HepG2 (cell line): ENCODE results near the gene FAM167B. TPM values are rescaled to one million over a fixed set of nuclear protein-coding genes. Genes with fewer than 3 reads are reported as not detected.
A peak's percentile ranks its signal among the peaks of the same experiment; 100 is the strongest.

Source experiments
- BHLHE40 ChIP-seq: IDR thresholded peaks from 2 replicates; pipeline ENCODE4 v1.6.1; 2011; ENCODE audit warnings: low read length, improper control_type of control experiment
- GLI4 ChIP-seq: sonication (generic); formaldehyde crosslinking; IDR thresholded peaks from 2 replicates; pipeline ENCODE4 v1.5.1; 2020; ENCODE audit warnings: missing genetic modification reagents, mild to moderate bottlenecking, moderate library complexity, borderline replicate concordance
- HNF4A ChIP-seq: sonication (generic); formaldehyde crosslinking; IDR thresholded peaks from 2 replicates; pipeline ENCODE4 v1.4.0; 2020; ENCODE audit warnings: missing genetic modification reagents
- ISX ChIP-seq: sonication (generic); formaldehyde crosslinking; conservative IDR thresholded peaks from 2 replicates; pipeline ENCODE4 v1.5.0; 2020; ENCODE audit warnings: missing genetic modification reagents
- KDM4B ChIP-seq: sonication (generic); formaldehyde crosslinking; IDR thresholded peaks from 2 replicates; pipeline ENCODE4 v1.4.0; 2020; ENCODE audit warnings: missing genetic modification reagents
- MTA3 ChIP-seq: sonication (generic); formaldehyde crosslinking; IDR thresholded peaks from 2 replicates; pipeline ENCODE4 v1.4.0; 2020; ENCODE audit warnings: missing genetic modification reagents
- NFATC3 ChIP-seq: sonication (generic); formaldehyde crosslinking; IDR thresholded peaks from 2 replicates; pipeline ENCODE4 v1.5.1; 2020; ENCODE audit warnings: mild to moderate bottlenecking, missing genetic modification reagents
- NFYC ChIP-seq: IDR thresholded peaks from 2 replicates; pipeline ENCODE4 v1.6.1; 2016; ENCODE audit warnings: missing genetic modification reagents, missing compliant biosample characterization
- PHB2 ChIP-seq: fragments of 450-650 bp; IDR thresholded peaks from 2 replicates; pipeline ENCODE4 v1.6.1; 2018; ENCODE audit not compliant: partially characterized antibody
- POLR2G ChIP-seq: fragments of 200-400 bp; formaldehyde crosslinking; IDR thresholded peaks from 2 replicates; pipeline ENCODE4 v1.6.1; 2018; ENCODE audit warnings: mild to moderate bottlenecking, low read depth, low read length, moderate library complexity
- RAD21 ChIP-seq: fragments of 450-650 bp; formaldehyde crosslinking; IDR thresholded peaks from 2 replicates; pipeline ENCODE4 v1.5.0; 2020; ENCODE audit warnings: mild to moderate bottlenecking
- RORA ChIP-seq: sonication (generic); formaldehyde crosslinking; IDR thresholded peaks from 2 replicates; pipeline ENCODE4 v1.5.0; 2020; ENCODE audit warnings: mild to moderate bottlenecking, missing genetic modification reagents, moderate library complexity
- STAT5B ChIP-seq: sonication (generic); formaldehyde crosslinking; IDR thresholded peaks from 2 replicates; pipeline ENCODE4 v1.4.0; 2020; ENCODE audit warnings: missing genetic modification reagents
- TAF1 ChIP-seq: sonication (generic); formaldehyde crosslinking; IDR thresholded peaks from 2 replicates; pipeline ENCODE4 v1.4.0; 2020; ENCODE audit warnings: missing genetic modification reagents
- THRA ChIP-seq: sonication (generic); formaldehyde crosslinking; IDR thresholded peaks from 2 replicates; pipeline ENCODE4 v1.4.0; 2020; ENCODE audit warnings: missing genetic modification reagents, borderline replicate concordance
- TSC22D2 ChIP-seq: sonication (generic); formaldehyde crosslinking; IDR thresholded peaks from 2 replicates; pipeline ENCODE4 v1.5.1; 2020; ENCODE audit warnings: missing genetic modification reagents, mild to moderate bottlenecking, borderline replicate concordance
- WIZ ChIP-seq: sonication (generic); formaldehyde crosslinking; IDR thresholded peaks from 2 replicates; pipeline ENCODE4 v1.5.1; 2020; ENCODE audit warnings: mild to moderate bottlenecking, missing genetic modification reagents
- YEATS4 ChIP-seq: sonication (generic); formaldehyde crosslinking; IDR thresholded peaks from 2 replicates; pipeline ENCODE4 v1.4.0; 2020; ENCODE audit warnings: missing genetic modification reagents, borderline replicate concordance
- ZBTB3 ChIP-seq: sonication (generic); formaldehyde crosslinking; IDR thresholded peaks from 2 replicates; pipeline ENCODE4 v1.4.0; 2020; ENCODE audit warnings: low read depth, mild to moderate bottlenecking, moderate library complexity, missing genetic modification reagents, borderline replicate concordance
- ZNF260 ChIP-seq: sonication (generic); formaldehyde crosslinking; IDR thresholded peaks from 2 replicates; pipeline ENCODE4 v1.4.0; 2020; ENCODE audit warnings: missing genetic modification reagents, low read depth, mild to moderate bottlenecking, borderline replicate concordance
- ZNF441 ChIP-seq: sonication (generic); formaldehyde crosslinking; IDR thresholded peaks from 2 replicates; pipeline ENCODE4 v1.7.0; 2021; ENCODE audit warnings: missing genetic modification reagents, borderline replicate concordance
- ZNF460 ChIP-seq: sonication (generic); formaldehyde crosslinking; IDR thresholded peaks from 2 replicates; pipeline ENCODE4 v1.5.1; 2020; ENCODE audit warnings: missing genetic modification reagents, mild to moderate bottlenecking, borderline replicate concordance
- ZNF530 ChIP-seq: sonication (generic); formaldehyde crosslinking; IDR thresholded peaks from 2 replicates; pipeline ENCODE4 v1.5.0; 2020; ENCODE audit warnings: low read depth, mild to moderate bottlenecking, missing genetic modification reagents
- ZNF605 ChIP-seq: sonication (generic); formaldehyde crosslinking; IDR thresholded peaks from 2 replicates; pipeline ENCODE4 v1.8.0; 2022; ENCODE audit warnings: mild to moderate bottlenecking, missing genetic modification reagents
- ZNF609 ChIP-seq: sonication (generic); formaldehyde crosslinking; IDR thresholded peaks from 2 replicates; pipeline ENCODE4 v1.4.0; 2020; ENCODE audit warnings: mild to moderate bottlenecking, missing genetic modification reagents, borderline replicate concordance
- ZNF678 ChIP-seq: sonication (generic); formaldehyde crosslinking; IDR thresholded peaks from 2 replicates; pipeline ENCODE4 v1.4.0; 2020; ENCODE audit warnings: mild to moderate bottlenecking, missing genetic modification reagents
- polyA plus RNA-seq, 8 experiments: library from polyadenylated mRNA; depleted of rRNA in 3 of 8; stranded (reverse) in 7 of 8; unstranded in 1 of 8; fragments of >200 nt; fragmentation: Illumina TruSeq in 4 of 8; extraction: Trizol in 4 of 8; gene quantifications; 2 replicates each; pipeline versions ENCODE4 v1.2.1 to v1.2.3, GENCODE V29; 2011 to 2016; ENCODE audit warnings: low read depth in 4 of 8, missing spikeins in 1 of 8, mixed read lengths in 1 of 8; ENCODE audit not compliant: insufficient read depth in 1 of 8
- total RNA-seq, 5 experiments: library from RNA; depleted of rRNA; stranded (reverse); fragments of >200 nt; fragmentation: Illumina TruSeq; extraction: Trizol; gene quantifications; 2 replicates each; pipeline ENCODE4 v1.2.3, GENCODE V29; 2016; ENCODE audit warnings: low read depth in 1 of 5

The FAM167B gene
- total and polyA plus RNA-seq, 2 of the 13 experiments (the other 11 are each of a cell fraction or from before 2014, with no cell fraction given), result 0.15 to 0.70 TPM

- no peak for TF ChIP-seq NFATC3
- no peak for TF ChIP-seq KDM4B (CRISPR knock-in tag)
- peak; percentile 55 for TF ChIP-seq BHLHE40
- TF ChIP-seq ZNF605 (CRISPR knock-in tag), result peak; percentile 69; the same call in 1 of the 2 replicates
- TF ChIP-seq NFYC (CRISPR knock-in tag), result no peak
- TF ChIP-seq ZNF530 (CRISPR knock-in tag), result no peak
- TF ChIP-seq RORA (CRISPR knock-in tag), result no peak
- TF ChIP-seq ZBTB3 (CRISPR knock-in tag), result no peak; the same call in none of the 2 replicates
- TF ChIP-seq ZNF609 (CRISPR knock-in tag), result peak; percentile 83
- no peak for TF ChIP-seq ZNF460 (CRISPR knock-in tag)
- no peak for TF ChIP-seq ZNF260
- no peak for TF ChIP-seq ZNF441
- TF ChIP-seq MTA3 (CRISPR knock-in tag), result no peak
- TF ChIP-seq THRA (CRISPR knock-in tag), result peak; percentile 95
- no peak for TF ChIP-seq TSC22D2 (CRISPR knock-in tag)
- TF ChIP-seq PHB2, result no peak
- no peak for TF ChIP-seq POLR2G
- TF ChIP-seq WIZ (CRISPR knock-in tag), result peak; percentile 84; the same call in 1 of the 2 replicates
- TF ChIP-seq GLI4 (CRISPR knock-in tag), result no peak
- peak; percentile 91 for TF ChIP-seq HNF4A
- TF ChIP-seq ISX (CRISPR knock-in tag), result no peak
- TF ChIP-seq TAF1 (CRISPR knock-in tag), result no peak; the same call in 1 of the 2 replicates
- peak; percentile 70; the same call in 1 of the 2 replicates for TF ChIP-seq YEATS4
- no peak for TF ChIP-seq ZNF678 (CRISPR knock-in tag)
- no peak for TF ChIP-seq RAD21 (CRISPR knock-in tag)
- TF ChIP-seq STAT5B (CRISPR knock-in tag), result no peak
These were observed 3.0 kb downstream of the FAM167B start (continued) for GRCh38 chr1:32249831-32250525.
